ENCODE data around the gene B3GNT5.

Gene B3GNT5

DNA sequence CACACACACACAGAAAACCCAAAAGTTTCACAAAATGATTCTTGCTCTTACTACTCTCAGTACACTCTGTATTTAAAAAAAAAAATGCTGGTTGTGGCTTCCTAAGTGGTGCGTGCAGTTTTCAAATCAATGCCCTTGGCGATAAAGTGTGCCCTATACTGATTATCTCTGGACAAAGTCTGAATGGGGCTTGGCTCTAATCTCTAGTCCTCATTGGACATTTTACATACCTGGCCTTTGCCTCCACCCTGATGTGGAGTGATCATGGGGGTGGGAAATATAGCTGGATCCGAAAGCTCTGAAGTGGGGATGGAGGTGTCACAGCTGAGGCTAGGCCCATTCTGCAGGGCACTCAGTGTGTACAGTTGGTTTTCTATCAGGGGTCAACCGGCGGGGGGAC is 14.1 kb downstream of the B3GNT5 start:
- no peak for DNase-seq

DNA sequence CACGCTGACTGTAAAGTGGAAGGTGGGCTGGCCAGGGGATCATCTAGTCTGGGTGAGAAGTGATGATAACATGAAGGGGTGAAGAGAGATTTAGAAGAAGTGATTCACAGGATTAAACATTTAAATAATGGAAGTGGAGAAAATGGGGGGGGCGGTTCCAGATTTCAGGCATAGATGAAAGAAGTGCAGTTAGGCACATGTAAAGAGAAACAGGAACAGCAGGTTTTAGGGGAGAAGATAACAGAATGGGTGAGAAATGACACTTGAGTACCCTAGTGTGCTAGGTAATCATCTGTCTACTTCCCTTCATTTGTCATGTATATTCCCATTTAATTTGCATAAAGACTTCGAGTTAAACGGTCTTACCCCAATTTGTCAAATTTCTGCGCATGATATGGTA is 15.3 kb downstream of the B3GNT5 start:
- DNase-seq, result no peak

GRCh38 chr3:183269345-183269744 is 16.3 kb downstream of the B3GNT5 start:
- DNase-seq, result no peak

GRCh38 chr3:183270344-183270743 is 17.3 kb downstream of the B3GNT5 start:
- no peak for DNase-seq

DNA sequence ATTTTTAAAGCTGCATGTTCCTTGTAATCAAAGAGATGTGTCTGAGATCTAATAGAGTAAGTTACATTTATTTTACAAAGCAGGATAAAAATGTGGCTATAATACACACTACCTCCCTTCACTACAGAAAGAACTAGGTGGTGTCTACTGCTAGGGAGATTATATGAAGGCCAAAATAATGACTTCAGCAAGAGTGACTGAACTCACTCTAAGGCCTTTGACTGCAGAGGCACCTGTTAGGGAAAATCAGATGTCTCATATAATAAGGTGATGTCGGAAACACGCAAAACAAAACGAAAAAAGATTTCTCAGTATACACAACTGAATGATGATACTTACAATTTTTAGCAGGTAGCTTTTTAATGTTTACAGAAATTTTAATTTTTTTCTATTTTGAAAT is 19.1 kb downstream of the B3GNT5 start:
- no peak for DNase-seq

- DNase-seq, result no peak
Observed at GRCh38 chr3:183272791-183273190, 19.7 kb downstream of the B3GNT5 start.

GRCh38 chr3:183274609-183275008 is 21.6 kb downstream of the B3GNT5 start:
- no peak for DNase-seq

DNA sequence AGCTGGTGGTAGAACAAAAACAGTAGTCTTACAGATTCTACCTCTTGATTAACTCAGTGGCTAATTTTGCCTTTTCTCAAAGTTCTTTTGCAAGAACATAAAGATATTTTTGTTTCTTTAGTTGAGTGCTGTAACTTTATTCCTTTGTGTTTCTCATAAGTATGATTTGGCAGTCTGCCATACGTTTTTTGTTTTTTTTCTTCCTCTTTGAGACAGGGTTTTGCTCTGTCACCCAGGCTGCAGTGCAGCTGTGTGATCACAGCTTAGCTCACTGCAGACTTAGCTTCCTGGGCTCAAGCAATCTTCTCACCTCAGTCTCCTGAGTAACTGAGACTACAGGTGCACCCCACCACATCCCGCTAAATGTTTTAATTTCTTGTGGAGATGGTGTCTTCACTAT is 22.4 kb downstream of the B3GNT5 start:
- peak; percentile 50 for DNase-seq

- no peak for DNase-seq
Observed at GRCh38 chr3:183275937-183276336, 22.9 kb downstream of the B3GNT5 start.

DNA sequence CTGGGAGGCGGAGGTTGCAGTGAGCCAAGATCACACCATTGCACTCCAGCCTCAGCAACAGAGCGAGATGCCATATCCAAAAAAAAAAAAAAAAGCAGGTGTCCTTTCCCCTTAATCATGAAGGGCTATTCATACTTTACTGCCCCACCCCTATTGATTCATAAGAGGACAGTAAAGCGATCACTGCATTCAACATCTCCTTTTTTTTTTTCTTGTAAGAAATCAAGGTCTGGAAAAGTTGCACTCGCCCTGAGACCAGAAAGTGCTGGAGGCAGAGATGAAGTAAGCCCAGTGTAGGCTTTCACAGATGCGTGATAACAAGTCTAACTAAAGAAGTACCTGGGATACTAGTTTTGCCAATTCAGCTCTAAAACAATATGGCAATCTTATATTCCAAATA is 24.2 kb downstream of the B3GNT5 start:
- DNase-seq, result no peak

GRCh38 chr3:183278479-183279088 is 25.5 kb downstream of the B3GNT5 start:
- no peak for DNase-seq

GRCh38 chr3:183279371-183279770 is 26.3 kb downstream of the B3GNT5 start:
- no peak for DNase-seq

- no peak for DNase-seq
Observed at GRCh38 chr3:183281126-183281797, 28.2 kb downstream of the B3GNT5 start.

GRCh38 chr3:183283886-183284285 is 30.8 kb downstream of the B3GNT5 start:
- no peak for DNase-seq

- DNase-seq, result no peak
Observed at GRCh38 chr3:183284570-183284969, 31.5 kb downstream of the B3GNT5 start.

GRCh38 chr3:183285318-183285717 is 32.3 kb downstream of the B3GNT5 start:
- no peak for DNase-seq

- DNase-seq, result peak; percentile 94
Observed at GRCh38 chr3:183285828-183286457, 32.9 kb downstream of the B3GNT5 start.

- DNase-seq, result no peak
Observed at GRCh38 chr3:183287301-183287971, 34.4 kb downstream of the B3GNT5 start.

GRCh38 chr3:183288117-183288516 is 35.1 kb downstream of the B3GNT5 start:
- DNase-seq, result no peak

GRCh38 chr3:183290216-183290615 is 37.2 kb downstream of the B3GNT5 start:
- no peak for DNase-seq

- DNase-seq, result peak; percentile 57
Observed at GRCh38 chr3:183291497-183292031, 38.5 kb downstream of the B3GNT5 start.

DNA sequence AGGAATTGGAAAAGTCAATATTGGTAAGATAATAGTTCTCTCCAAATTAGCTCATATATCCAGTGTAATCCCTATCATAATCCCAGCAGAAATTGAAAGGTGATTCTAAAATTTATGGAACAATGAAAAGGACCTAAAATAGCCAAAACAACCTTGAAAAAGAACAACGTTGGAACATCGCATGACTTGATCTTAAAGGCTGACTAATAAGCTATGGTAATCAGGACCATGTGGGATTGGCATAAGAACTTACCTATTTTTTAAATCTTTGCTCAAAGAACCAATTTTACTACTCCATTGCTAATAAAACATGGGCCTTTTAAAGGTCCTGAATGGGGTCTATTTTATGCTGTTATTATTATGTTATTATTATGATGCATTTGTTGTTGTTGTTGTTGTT is 40.9 kb downstream of the B3GNT5 start:
- no peak for DNase-seq

GRCh38 chr3:183295211-183295610 is 42.2 kb downstream of the B3GNT5 start:
- no peak for DNase-seq

DNA sequence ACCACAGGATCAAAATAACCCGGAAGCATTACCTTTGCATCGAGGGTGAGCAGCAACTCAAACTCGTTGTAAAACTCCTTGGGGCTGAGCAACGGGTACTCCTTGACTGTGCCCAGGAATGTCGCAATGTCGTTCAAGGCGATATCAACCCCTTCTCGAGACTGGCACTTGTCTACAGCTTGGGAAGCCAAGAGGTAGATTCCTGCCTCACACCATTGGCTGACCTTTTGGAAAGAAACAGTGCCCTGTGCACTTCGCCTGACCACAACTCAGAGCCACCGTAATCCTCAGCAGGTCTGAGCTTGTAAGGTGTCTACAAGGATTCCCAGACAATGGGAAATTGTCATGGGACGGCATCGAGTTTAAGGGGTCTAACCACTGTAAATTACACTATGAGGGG is 43.9 kb downstream of the B3GNT5 start:
- DNase-seq, result no peak

Measured in NCI-H774 (cell line).